Stimulated activated CD8-positive, alpha-beta memory T cell treated with anti-CD3 and anti-CD28 coated beads, Interleukin-12 subunit alpha, Interleukin-12 subunit beta, amount 100 ng/mL, for 4 hours (primary cell): ENCODE results near the gene TYW1B.
"Not testable (repeated sequence)": the region's sequence is repeated elsewhere in the genome, so short reads cannot be mapped to it uniquely, and the experiment has no call there.

ENCODE experiments used
- DNase-seq: peaks from one replicate; pipeline ENCODE4 v3.0.0-alpha.2; 2020; ENCODE audit warnings: low read depth

TYW1B gene

GRCh38 chr7:72700548-72700947 lies 127.5 kb downstream of the TYW1B start:
- not testable (repeated sequence) for DNase-seq

DNA sequence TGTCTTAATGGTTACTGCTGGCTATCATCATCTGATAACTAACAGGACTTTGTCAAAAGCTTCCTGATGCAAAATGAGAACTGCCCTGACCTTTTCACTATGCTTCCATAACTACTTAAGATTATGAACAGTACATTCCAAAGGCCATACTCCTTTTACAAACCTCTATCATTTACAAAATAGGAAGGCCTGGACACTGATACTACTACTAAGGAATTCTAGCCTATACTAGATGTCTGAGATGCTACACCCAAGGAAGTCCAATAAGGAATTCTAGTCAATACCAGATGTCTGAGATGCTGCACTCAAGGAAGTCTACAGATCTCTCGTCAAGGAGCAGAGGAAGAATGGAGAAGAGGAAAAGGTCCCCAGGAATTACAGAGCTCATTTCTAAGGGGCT lies 130.9 kb downstream of the TYW1B start:
- DNase-seq = not testable (repeated sequence)

GRCh38 chr7:72696643-72697042 lies 131.4 kb downstream of the TYW1B start:
- not testable (repeated sequence) for DNase-seq

- not testable (repeated sequence) for DNase-seq
Measured at GRCh38 chr7:72695482-72695881, 132.5 kb downstream of the TYW1B start.

DNA sequence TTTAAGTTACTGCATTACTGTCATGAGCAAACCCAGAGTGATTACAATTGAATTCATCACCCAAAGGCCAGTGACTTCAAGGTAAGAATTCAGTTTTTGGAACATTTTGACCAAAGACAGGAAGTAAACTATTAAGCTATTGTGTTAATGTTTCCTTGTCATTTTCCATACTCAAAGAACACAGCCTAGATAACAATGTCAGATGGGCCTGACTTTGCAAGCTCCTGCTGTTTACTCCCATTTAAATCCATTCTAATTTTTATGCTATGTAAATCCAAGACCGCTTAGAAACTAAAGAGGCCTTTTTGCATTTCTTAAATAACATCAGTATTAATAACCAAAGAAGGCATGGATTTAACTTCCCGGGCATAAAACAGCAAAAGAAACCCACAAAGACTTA lies 136.6 kb downstream of the TYW1B start:
- DNase-seq = not testable (repeated sequence)

GRCh38 chr7:72690177-72690576 lies 137.8 kb downstream of the TYW1B start:
- DNase-seq = not testable (repeated sequence)

DNA sequence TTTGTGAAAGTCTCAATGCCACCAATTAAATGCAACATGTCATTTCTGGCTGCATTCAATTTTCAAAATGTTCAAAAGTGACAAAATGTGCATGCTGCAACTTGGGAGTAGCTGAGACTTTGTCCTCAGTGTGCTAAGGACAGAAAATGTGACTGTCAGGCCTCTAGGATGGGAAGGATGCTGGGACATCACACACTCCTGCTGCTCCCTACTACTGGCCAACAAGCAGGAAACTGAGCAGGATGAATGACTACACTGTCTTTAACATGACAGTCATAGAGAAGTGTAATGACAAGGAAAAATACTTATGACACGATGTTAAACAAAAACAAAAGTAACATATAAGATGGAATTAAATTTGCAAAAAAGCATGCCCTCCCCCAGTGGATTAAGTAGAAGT lies 138.7 kb downstream of the TYW1B start:
- not testable (repeated sequence) for DNase-seq

DNA sequence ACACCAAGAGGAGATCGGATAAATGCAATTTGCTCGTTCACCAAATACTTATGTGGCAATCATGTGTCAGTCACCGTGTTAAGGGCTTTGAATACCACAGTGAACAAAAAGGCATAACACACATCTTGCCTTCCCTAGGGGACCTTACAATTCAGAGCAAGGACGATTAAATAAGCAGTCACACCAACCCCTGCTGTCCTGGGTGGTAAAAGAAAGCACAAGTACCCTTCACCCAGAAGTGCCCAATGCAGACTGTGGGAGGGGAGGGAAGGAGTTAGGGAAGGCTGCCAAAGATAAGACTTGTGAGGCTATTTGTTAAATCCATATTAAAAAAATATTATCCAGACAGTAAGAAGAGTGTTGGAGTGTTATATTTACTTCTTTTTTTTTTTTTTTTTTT lies 146.8 kb downstream of the TYW1B start:
- not testable (repeated sequence) for DNase-seq

GRCh38 chr7:72676880-72677279 lies 151.1 kb downstream of the TYW1B start:
- not testable (repeated sequence) for DNase-seq

DNA sequence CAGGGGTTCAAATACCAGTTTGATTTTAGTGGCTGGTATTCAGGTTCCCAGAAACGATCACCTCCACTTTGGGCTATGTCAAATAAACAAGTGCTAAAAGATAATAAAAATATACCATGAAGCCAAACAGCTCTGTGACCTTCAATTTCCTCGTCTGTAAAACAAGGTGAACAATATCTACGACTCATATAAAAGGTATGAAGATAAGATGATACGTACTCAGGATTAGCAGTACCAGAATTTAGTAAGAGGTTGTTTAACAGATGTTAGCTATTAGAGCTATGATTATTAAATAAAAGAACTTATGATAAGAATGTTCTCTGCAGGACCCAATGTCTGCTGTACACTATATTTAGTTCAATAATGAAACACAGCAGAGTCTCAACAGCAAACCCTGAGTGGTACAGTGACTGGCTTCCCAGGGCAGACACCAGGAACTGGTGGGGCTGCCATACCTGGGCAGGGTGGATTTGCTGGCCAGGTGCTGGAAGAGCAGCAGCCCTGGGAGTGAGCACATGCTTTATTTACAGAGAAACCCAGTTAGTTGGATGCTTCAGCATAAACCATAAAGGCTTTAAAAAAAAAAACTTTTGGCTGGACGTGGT lies 151.8 kb downstream of the TYW1B start:
- not testable (repeated sequence) for DNase-seq

GRCh38 chr7:72675686-72676085 lies 152.3 kb downstream of the TYW1B start:
- DNase-seq = not testable (repeated sequence)

DNA sequence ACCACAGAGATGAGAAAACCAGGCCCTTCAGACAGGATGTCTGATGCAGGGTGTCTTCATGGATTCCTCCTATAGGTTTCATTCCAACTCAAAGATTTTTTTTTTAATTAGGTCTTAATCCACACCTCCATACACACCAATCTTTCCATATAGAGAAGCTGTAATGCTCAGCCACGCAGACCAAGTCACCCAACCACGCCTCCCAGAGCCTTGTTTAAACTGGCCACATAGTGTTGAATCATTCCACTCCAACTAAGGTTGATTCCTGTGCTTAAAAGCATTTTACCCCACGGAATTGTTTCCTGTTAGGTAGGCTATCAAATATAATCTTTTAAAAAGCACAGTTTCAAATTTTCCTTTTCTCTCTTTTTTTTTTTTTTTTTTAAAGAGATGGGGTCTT lies 153.6 kb downstream of the TYW1B start:
- no peak for DNase-seq

- DNase-seq = not testable (repeated sequence)
Measured at GRCh38 chr7:72670850-72671249, 157.2 kb downstream of the TYW1B start.

DNA sequence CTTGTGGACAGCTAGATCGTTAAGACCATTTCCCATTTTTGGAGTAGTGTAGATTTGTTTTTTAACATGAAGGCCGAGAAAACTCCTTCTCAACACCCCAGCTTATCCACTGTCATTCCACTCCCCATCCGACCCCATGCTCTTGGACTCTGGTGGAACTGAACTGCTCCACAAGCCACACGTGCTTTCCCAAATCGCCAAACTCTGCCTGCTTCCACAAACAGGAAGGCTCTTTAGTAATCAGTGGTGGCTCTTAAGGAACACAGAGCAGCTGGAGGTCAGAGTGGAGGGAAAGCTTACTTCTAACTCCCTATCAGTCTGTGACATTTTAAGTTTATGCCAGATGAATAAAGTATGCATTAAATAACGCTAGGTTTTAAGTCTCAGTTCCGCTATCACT lies 159.6 kb downstream of the TYW1B start:
- not testable (repeated sequence) for DNase-seq

DNA sequence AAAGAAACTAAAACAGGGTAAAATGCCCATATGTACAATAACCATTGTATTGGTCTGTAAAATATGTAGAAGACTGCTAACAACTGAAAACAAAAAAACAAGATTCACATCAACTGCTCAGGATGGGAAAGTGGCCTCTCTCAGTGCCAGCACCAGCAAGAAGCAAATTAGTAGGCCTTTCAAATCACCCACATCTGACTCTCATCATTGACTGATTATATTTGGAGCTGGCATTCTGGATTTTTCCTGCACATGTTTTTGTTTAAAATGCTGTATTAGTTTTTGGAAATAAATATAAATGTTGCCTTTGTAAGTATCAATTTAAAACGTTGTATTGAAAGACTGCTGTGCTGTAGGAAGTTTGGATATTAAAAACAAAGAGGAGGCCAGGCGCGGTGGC lies 161.0 kb downstream of the TYW1B start:
- not testable (repeated sequence) for DNase-seq

GRCh38 chr7:72648574-72648973 lies 179.4 kb downstream of the TYW1B start:
- DNase-seq = not testable (repeated sequence)

GRCh38 chr7:72643708-72644107 lies 184.3 kb downstream of the TYW1B start:
- DNase-seq = not testable (repeated sequence)

DNA sequence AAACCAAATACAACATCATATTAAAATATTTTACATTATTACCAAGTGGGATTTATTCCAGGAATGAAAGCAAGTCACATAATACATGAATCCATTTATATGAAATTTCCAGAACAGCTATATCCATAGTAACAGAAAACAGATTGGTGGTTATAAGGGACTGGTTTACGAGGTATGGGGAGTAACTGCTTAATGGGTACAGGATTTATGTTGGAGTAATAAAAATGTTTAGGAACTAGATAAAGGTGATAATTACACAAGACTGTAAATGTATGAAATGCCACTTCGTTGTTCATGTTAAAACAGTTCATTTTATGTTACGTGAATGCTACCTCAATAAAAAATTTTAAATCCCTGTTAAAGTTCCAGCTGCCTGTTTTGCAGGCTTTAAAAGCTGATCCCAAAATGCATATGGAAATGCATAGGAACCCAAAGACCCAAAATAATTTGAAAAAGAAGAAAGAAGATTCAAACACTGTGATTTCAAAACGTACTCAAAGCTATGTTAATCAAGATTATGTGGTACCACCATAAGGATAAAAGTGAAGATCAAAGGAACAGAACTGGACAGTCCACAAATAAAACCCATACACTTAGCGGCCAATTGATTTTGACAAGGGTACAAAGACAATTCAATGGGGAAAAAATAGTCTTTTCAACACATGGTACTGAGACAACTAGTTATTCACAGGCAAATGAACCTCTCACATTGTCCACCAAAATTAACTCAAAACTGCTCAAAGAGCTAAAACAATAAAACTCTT lies 186.3 kb downstream of the TYW1B start:
- not testable (repeated sequence) for DNase-seq

DNA sequence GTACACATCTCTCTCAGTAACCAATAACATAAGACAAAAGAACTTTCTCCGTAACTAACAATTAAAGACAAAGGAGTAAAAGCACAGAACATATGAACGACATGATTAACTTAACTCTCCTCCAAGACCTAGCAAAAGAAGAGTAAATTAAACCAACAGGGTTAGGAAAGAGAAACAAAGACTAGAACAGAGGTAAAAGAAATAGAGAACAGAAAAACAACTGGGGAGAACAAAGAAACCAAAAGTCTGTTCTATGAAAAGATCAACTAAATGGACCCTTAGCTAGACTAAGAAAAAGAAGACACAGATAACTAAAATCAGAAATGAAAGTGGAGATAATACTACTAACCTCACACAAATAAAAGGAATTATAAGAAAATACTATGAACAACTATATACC lies 187.3 kb downstream of the TYW1B start:
- DNase-seq = not testable (repeated sequence)

GRCh38 chr7:72635273-72635908 lies 192.6 kb downstream of the TYW1B start:
- DNase-seq = not testable (repeated sequence)

GRCh38 chr7:72632765-72633292 lies 195.2 kb downstream of the TYW1B start:
- DNase-seq = not testable (repeated sequence)

DNA sequence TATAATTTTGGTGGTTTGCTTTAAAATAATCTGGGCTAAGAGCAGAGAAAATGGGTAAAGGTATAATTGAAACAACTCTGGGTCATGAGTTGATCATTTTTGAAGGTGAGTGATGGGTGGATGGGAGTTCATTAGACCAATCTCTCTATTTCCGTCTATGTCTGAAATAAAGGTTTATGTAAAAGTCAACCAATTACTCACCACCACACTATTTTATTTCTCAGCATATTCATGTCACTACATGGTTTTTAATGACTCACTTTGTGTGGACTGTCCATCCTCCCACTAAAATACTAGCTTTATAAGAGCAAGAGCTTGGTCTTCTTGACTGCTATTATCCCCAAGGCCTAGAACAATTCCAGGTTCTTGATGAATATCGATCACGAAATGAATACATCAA lies 199.6 kb downstream of the TYW1B start:
- not testable (repeated sequence) for DNase-seq
